ENCODE measurements around the gene SLC44A4. TPM values are rescaled to one million over a fixed set of nuclear protein-coding genes. Genes with fewer than 3 reads are reported as not detected.

The SLC44A4 gene
- total and polyA plus RNA-seq, 2 of the 8 experiments (the other 6 are each of a cell fraction or from before 2014, with no cell fraction given), result 4.8 to 7.0 TPM

- H3K4me3 ChIP-seq (ENCODE audit: extremely low read depth in 1 of 4, insufficient read depth in 2 of 4, low read depth in 3 of 4, low read length in 4 of 4), result no peak within 1 kb of the TSS
- H3K27ac ChIP-seq (ENCODE audit: low read depth, low read length), result no peak within 1 kb of the TSS
- H4K5ac ChIP-seq (ENCODE audit: insufficient read length, low read depth, low read length), result no peak within 1 kb of the TSS
- no peak within 1 kb of the TSS for H3K56ac ChIP-seq (replicated peaks; ENCODE audit: insufficient read length, low read depth, low read length)
- H3K9ac ChIP-seq (replicated peaks in 1 of 4; ENCODE audit: extremely low read depth in 1 of 4, low read depth in 3 of 4, low read length in 3 of 4), result no peak within 1 kb of the TSS
- H2AK5ac ChIP-seq (ENCODE audit: low read depth, low read length), result no peak within 1 kb of the TSS
- no peak within 1 kb of the TSS for H2BK120ac ChIP-seq (replicated peaks; ENCODE audit: low read depth, low read length)
- no peak within 1 kb of the TSS for H3K4ac ChIP-seq (replicated peaks; ENCODE audit: insufficient read length, low read depth, low read length)
- TF ChIP-seq GTF2F1 (IDR thresholded peaks at IDR 0.05; ENCODE audit: borderline replicate concordance, low read depth, low read length) (no peak), YY1 (IDR thresholded peaks at IDR 0.05; ENCODE audit: low read depth, low read length) (no peak), ZNF274 (IDR thresholded peaks at IDR 0.05; ENCODE audit: borderline replicate concordance, extremely low read depth, low read length) (no peak)
- peak within 1 kb of the TSS; percentile 84; the same call in 1 of the 2 replicates for H2AFZ ChIP-seq (ENCODE audit: low read length)
- H3K27me3 ChIP-seq (replicated peaks in 1 of 4; ENCODE audit: control insufficient read depth in 3 of 4, extremely low read depth in 1 of 4, insufficient read depth in 3 of 4, low read length in 3 of 4), result no peaks in the 10 kb centered on the region
- H4K91ac ChIP-seq (replicated peaks; ENCODE audit: insufficient read length, low read length), result peak within 1 kb of the TSS; percentile 22
- no peak within 1 kb of the TSS for H2BK20ac ChIP-seq (ENCODE audit: low read length)
- H4K8ac ChIP-seq (ENCODE audit: extremely low read depth, insufficient read depth, low read length), result no peak within 1 kb of the TSS
- no peak within 1 kb of the TSS for H3K18ac ChIP-seq (ENCODE audit: extremely low read depth, low read length)
- no peak for FAIRE-seq
- DNase-seq (ENCODE audit: low read depth in 1 of 2, low spot score in 2 of 2), result no peak
- no peak within 1 kb of the TSS for H2BK12ac ChIP-seq (ENCODE audit: low read depth, low read length)
- POLR2A ChIA-PET (ENCODE audit: partially characterized antibody), result interaction anchor here (1.4 kb wide), 1 partner anchor 23 kb away, joined by 4 read pairs; no protein-coding TSS in a partner anchor
- no peaks in the 10 kb centered on the region for H3K4me1 ChIP-seq (replicated peaks in 1 of 4; ENCODE audit: control insufficient read depth in 3 of 4, insufficient read depth in 4 of 4, low read length in 3 of 4)
- no peak within 1 kb of the TSS for H3K4me2 ChIP-seq (ENCODE audit: insufficient read depth in 1 of 2, low read depth in 2 of 2, low read length in 2 of 2)
- H3K79me2 ChIP-seq (ENCODE audit: control insufficient read depth in 1 of 2, insufficient read depth in 2 of 2, low read length in 2 of 2), result no peaks in the 10 kb centered on the region
- no peaks in the 10 kb centered on the region for H3K23me2 ChIP-seq (ENCODE audit: low read depth, low read length)
- H3K36me3 ChIP-seq (ENCODE audit: control insufficient read depth in 2 of 4, insufficient read depth in 4 of 4, low read length in 3 of 4), result no peaks in the 10 kb centered on the region
- H3K79me1 ChIP-seq (ENCODE audit: low read depth, low read length), result no peaks in the 10 kb centered on the region
- CTCF ChIA-PET (ENCODE audit: partially characterized antibody), result no interaction called here
- no peak within 1 kb of the TSS for H2BK5ac ChIP-seq (ENCODE audit: low read depth, low read length)
- no peak within 1 kb of the TSS for H3K23ac ChIP-seq (ENCODE audit: insufficient read length)
- H3K14ac ChIP-seq (ENCODE audit: insufficient read length), result no peak within 1 kb of the TSS
- 83% methylated on average over 11 of the region's 11 CpGs; no CpG with 5 or more reads in 1 of the 2 experiments for WGBS, 2 experiments (ENCODE audit: extremely low coverage in 1 of 2, insufficient coverage in 1 of 2, insufficient read length in 1 of 2, insufficient replicate concordance in 2 of 2, low coverage in 1 of 2, low lambda C conversion rate in 2 of 2, missing lambda C conversion rate in 1 of 2)
- H4K20me1 ChIP-seq (replicated peaks in 1 of 2; ENCODE audit: control insufficient read depth in 1 of 2, insufficient read depth in 2 of 2, low read length in 2 of 2), result no peaks in the 10 kb centered on the region
- no peak within 1 kb of the TSS for H2BK15ac ChIP-seq (ENCODE audit: low read length)
- H3K9me3 ChIP-seq (ENCODE audit: insufficient read depth in 2 of 2, low read depth in 1 of 2, low read length in 1 of 2), result no peaks in the 10 kb centered on the region
Observed at GRCh38 chr6:31927242-31927862, 48.6 kb upstream of the SLC44A4 start, which contains the start of gene C2. Gene C2 (plus strand): TSS chr6:31927717. CDS start chr6:31927753, 36 bp downstream.

Data from H1 (cell line).